Left hindlimb (tissue), 1 donor: Measurements from ENCODE around the gene PHLDA3.
A peak's percentile ranks its signal among the peaks of the same experiment; 100 is the strongest.

Source experiments
- DNase-seq: peaks from one replicate; pipeline ENCODE4 v3.0.0-alpha.2; 2018

Gene PHLDA3

DNA sequence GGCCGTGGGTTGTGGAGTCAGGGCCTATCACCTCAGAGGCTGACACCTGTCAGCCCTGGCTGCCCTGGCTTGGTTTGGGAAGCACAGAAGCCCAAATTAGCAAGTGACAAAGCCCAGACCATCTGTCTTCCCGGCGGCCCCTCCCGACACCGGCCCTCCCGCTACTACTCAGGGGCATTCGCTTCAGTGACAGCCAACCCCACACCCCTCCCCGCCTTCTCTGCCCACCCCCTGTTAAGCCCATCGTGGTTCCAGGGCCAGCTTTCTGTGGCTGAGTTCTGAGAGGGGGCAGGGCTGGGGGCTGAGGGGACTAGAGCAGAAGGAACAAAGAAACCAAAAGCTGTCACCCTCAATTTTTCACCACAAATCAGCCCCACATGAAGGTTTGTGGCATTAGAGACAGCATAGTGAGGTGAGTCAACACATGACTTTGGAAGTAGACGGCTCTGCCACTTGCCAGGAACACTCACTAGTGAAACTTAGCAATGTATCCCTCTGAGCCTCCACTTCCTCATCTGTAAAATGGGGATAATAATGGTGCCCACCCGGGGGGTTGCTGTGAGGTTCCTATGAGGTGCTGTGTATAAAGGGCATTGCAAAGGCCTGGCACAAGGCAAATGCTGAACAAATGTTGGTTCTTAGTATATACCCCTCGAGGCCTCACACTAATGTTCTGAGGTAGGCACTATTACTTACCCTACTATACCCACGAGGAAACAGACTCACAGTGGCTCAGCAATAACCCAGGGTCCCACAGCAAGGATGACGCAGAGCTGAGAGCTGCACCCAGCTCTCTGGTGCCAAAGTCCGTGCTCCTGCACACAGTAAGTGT is 42.3 kb downstream of the PHLDA3 start:
- DNase-seq = peak; percentile 51

GRCh38 chr1:201424146-201424545 is 44.8 kb downstream of the PHLDA3 start:
- no peak for DNase-seq

DNA sequence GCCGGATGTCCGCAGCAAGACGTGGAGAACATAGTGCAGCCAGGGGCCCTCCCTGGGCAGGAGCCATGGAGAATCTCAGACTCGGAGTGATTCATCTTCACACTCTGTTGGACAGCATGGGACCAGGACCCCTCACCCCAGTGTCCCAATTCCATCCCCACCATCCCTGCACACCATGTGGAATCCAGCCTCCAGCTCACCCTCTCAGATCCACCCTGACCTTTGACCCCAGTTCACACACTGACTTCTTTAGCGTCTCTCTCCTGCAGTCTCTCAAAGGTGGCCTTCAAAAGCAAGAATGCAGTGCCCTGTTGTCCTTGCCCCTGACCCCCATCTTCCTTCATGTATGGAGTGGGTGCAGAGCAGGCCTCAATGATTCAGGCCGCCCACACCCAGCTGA is 45.3 kb downstream of the PHLDA3 start:
- DNase-seq = no peak

GRCh38 chr1:201422436-201423030 is 46.5 kb downstream of the PHLDA3 start:
- DNase-seq = no peak

- no peak for DNase-seq
Measured at GRCh38 chr1:201422026-201422425, 47.0 kb downstream of the PHLDA3 start.

DNA sequence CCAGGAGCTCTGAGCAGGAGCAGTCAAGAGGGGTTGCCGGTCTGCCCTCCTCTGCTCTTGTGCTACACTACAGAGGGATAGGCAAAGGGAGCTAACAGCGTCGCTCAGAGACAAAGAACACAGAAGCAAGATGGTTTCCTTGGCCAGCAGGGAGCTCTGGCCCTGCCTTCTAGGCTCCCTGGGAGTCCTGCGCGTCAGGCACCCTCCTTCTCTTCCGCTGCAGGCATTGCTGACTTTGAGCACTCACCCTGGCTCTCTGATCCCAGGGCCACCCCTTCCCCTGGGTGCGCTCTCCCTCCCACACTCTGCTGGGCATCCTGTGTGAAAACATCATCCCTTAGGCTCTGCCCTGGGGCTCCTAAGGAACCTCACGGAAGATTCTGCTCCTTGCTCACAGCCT is 47.9 kb downstream of the PHLDA3 start:
- no peak for DNase-seq

- DNase-seq = no peak
Measured at GRCh38 chr1:201420608-201421002, 48.4 kb downstream of the PHLDA3 start.

DNA sequence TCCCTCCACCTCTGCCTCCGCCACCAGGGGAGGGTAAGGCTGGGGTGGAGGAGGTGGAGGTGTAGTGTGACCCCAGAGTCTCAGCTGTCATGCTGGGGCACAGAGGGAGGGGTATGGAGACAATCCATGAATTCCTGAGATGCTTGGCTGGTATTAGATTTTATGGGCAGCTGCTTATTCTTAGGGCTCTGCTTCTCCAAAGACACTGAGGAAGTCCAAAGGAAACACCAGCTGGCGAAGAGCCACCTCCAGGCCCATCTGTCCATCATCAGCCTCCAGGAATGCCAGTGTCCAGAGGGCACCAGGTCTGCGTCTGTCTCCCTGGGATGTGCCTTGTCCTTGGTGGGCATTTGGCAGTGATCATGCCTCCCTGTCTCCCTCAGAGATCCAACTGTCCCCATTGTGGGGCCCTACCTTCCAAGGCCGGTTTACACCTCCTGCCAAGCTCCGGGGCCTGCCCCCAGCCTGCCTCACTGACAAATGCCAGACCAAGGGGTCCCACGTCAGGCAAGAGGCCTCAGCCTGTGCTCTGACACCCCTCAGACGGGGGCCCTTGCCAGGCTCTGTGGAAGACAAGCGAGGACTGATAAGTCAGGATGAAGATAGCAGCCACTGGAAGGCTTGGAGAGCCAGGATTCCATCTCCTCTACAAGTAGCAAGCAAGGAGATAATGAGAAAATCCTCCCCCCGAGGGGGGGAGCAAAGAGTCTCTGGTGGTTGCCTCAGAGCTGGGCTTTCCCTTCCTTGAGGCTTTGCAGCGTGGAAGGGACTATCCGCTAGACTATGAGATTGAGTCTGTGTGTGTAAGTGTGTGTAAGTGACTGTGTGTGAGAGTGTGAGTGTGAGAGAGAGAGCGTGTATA is 49.0 kb downstream of the PHLDA3 start:
- no peak for DNase-seq

DNA sequence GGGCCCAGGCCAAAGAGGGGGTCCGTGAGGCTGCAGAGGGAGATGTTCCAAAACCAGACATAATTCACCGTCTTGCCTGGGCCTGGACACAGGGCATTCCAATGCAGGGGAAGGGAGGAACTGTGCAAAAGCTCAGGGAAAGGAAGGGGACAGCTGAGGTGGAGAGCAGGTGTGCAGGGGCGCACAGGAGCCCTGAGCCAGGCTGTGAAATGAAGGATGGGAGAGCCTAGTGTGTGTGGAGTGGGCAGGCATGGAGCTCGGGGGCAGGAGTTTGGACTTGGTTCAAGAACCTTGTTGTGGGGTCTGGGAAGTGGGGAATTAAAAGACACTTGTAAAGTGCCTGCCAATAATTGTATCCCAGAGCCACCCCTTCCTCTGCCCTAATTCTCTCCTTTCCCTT is 49.7 kb downstream of the PHLDA3 start:
- DNase-seq = no peak

GRCh38 chr1:201418461-201418860 is 50.5 kb downstream of the PHLDA3 start:
- no peak for DNase-seq
